CD14-positive monocyte (primary cell): ENCODE results near the gene OR10P1. TPM values are rescaled to one million over a fixed set of nuclear protein-coding genes. Genes with fewer than 3 reads are reported as not detected.
A peak's percentile ranks its signal among the peaks of the same experiment; 100 is the strongest.

Experiments
- DNase-seq, 3 donors: peaks; one replicate each; pipeline ENCODE4 v3.0.0-alpha.2; 2011 to 2022
- H2AFZ ChIP-seq: 2 replicates; pipeline ENCODE4 v1.6.0; 2012; ENCODE audit warnings: mild to moderate bottlenecking, low read depth, low read length, inconsistent platforms; ENCODE audit not compliant: insufficient read depth, poor library complexity, severe bottlenecking
- H3K27ac ChIP-seq, 2 donors: 1 replicate in 1 of 2; 2 replicates in 1 of 2; pipeline ENCODE4 v1.5.1; 2012 to 2013; ENCODE audit warnings: low read length in 2 of 2, control low read depth in 1 of 2, inconsistent platforms in 1 of 2, low read depth in 1 of 2, mild to moderate bottlenecking in 1 of 2
- H3K27me3 ChIP-seq, 2 donors: one replicate each; pipeline versions ENCODE4 v1.6.0 to v1.6.1; 2011 to 2013; ENCODE audit warnings: low read length in 2 of 2; ENCODE audit not compliant: control insufficient read depth in 2 of 2, insufficient read depth in 2 of 2
- H3K36me3 ChIP-seq, 2 donors: replicated peaks in 1 of 2; 1 replicate in 1 of 2; 2 replicates in 1 of 2; pipeline versions ENCODE4 v1.5.1 to v1.6.1; 2012 to 2013; ENCODE audit warnings: low read length in 2 of 2, control low read depth in 1 of 2, inconsistent platforms in 1 of 2, mild to moderate bottlenecking in 1 of 2; ENCODE audit not compliant: insufficient read depth in 2 of 2, control insufficient read depth in 1 of 2
- H3K4me1 ChIP-seq, 2 donors: 1 replicate in 1 of 2; 2 replicates in 1 of 2; pipeline versions ENCODE4 v1.5.1 to v1.6.1; 2012 to 2013; ENCODE audit warnings: low read length in 2 of 2, control low read depth in 1 of 2, inconsistent platforms in 1 of 2, mild to moderate bottlenecking in 1 of 2, moderate library complexity in 1 of 2; ENCODE audit not compliant: insufficient read depth in 2 of 2, control insufficient read depth in 1 of 2
- H3K4me2 ChIP-seq: replicated peaks from 2 replicates; pipeline ENCODE3; 2012; ENCODE audit warnings: low read length, moderate library complexity, mild to moderate bottlenecking; ENCODE audit not compliant: poor library complexity, severe bottlenecking; ENCODE audit errors: extremely low read depth
- H3K4me3 ChIP-seq, 3 experiments: fragments of 200-600 bp in 1 of 3; sonication (generic) in 1 of 3; replicated peaks in 1 of 3; 1 replicate in 2 of 3; 2 replicates in 1 of 3; pipeline ENCODE4 v1.5.1; 2011 to 2013; ENCODE audit warnings: low read length in 3 of 3, mild to moderate bottlenecking in 3 of 3, control low read depth in 2 of 3, low read depth in 2 of 3, inconsistent platforms in 1 of 3, moderate library complexity in 1 of 3
- H3K79me2 ChIP-seq: 2 replicates; pipeline ENCODE4 v1.6.0; 2012; ENCODE audit warnings: mild to moderate bottlenecking, control low read depth, inconsistent platforms, low read length, moderate library complexity; ENCODE audit not compliant: insufficient read depth
- H3K9ac ChIP-seq: 2 replicates; pipeline ENCODE4 v1.6.0; 2017; ENCODE audit warnings: low read length, mild to moderate bottlenecking; ENCODE audit not compliant: insufficient read depth, poor library complexity, severe bottlenecking
- H3K9me3 ChIP-seq, 2 donors: replicated peaks in 1 of 2; 1 replicate in 1 of 2; 2 replicates in 1 of 2; pipeline versions ENCODE4 v1.5.1 to v1.6.1; 2012 to 2013; ENCODE audit warnings: low read length in 2 of 2, control low read depth in 1 of 2; ENCODE audit not compliant: control insufficient read depth in 1 of 2, insufficient read depth in 1 of 2
- H4K20me1 ChIP-seq: 2 replicates; pipeline ENCODE4 v1.6.0; 2012; ENCODE audit warnings: mild to moderate bottlenecking, low read length, control low read depth, moderate library complexity; ENCODE audit not compliant: insufficient read depth
- H3K27ac Mint-ChIP-seq, 7 donors: one replicate each; pipeline ENCODE4 v1.8.0; 2020; ENCODE audit warnings: mild to moderate bottlenecking in 7 of 7, mixed read lengths in 7 of 7, moderate library complexity in 6 of 7, inconsistent platforms in 2 of 7
- H3K27me3 Mint-ChIP-seq, 3 donors: one replicate each; pipeline ENCODE4 v1.8.0; 2021 to 2022; ENCODE audit warnings: low read depth in 3 of 3, mild to moderate bottlenecking in 3 of 3, mixed read lengths in 3 of 3, moderate library complexity in 3 of 3, inconsistent platforms in 1 of 3
- H3K36me3 Mint-ChIP-seq, 2 donors: one replicate each; pipeline ENCODE4 v1.8.0; 2020; ENCODE audit warnings: mixed read lengths in 2 of 2, inconsistent platforms in 1 of 2, mild to moderate bottlenecking in 1 of 2
- H3K4me1 Mint-ChIP-seq: one replicate; pipeline ENCODE4 v1.8.0; 2020; ENCODE audit warnings: mild to moderate bottlenecking, mixed read lengths
- H3K4me3 Mint-ChIP-seq, 2 donors: one replicate each; pipeline ENCODE4 v1.8.0; 2020; ENCODE audit warnings: mild to moderate bottlenecking in 2 of 2, mixed read lengths in 2 of 2, moderate library complexity in 1 of 2
- H3K9me3 Mint-ChIP-seq, 7 donors: one replicate each; pipeline ENCODE4 v1.8.0; 2020 to 2022; ENCODE audit warnings: mixed read lengths in 7 of 7, mild to moderate bottlenecking in 6 of 7, moderate library complexity in 6 of 7, inconsistent platforms in 2 of 7
- CTCF ChIP-seq: fragments of 200-600 bp; IDR thresholded peaks from one replicate; pipeline ENCODE4 v1.8.0; 2022; ENCODE audit warnings: antibody characterized with exemption, mild to moderate bottlenecking
- WGBS: methylation state at CpG from one replicate; pipeline ENCODE4 v1.1.5; 2013; ENCODE audit warnings: missing lambda C conversion rate; ENCODE audit not compliant: insufficient coverage; 5-methylcytosine and 5-hydroxymethylcytosine counted together
- intact Hi-C, 2 donors: fragments of 100-400 bp; cut with micrococcal nuclease; formaldehyde crosslinking; loops; one replicate each; pipeline versions ENCODE4 v1.15.0 to v1.15.1; 2023
- polyA plus RNA-seq, 3 donors: library from polyadenylated mRNA; depleted of rRNA in 1 of 3; unstranded in 2 of 3; stranded (reverse) in 1 of 3; fragments of 300-500 nt in 2 of 3; fragments of >200 nt in 1 of 3; fragmentation: Illumina TruSeq in 2 of 3; gene quantifications; 1 replicate in 2 of 3; 2 replicates in 1 of 3; pipeline ENCODE4 v1.2.3, GENCODE V29; 2012 to 2021

OR10P1 gene
- polyA plus RNA-seq, 3 donors = not detected

GRCh38 chr12:55681142-55682077, 44.7 kb downstream of the OR10P1 start:
- Mint-ChIP-seq H3K27me3 (peaks cover 4 to 7% (median 4%) of the 10 kb centered on the region in 3 donors), H3K4me1 (peaks cover 38% of the 10 kb centered on the region), H3K9me3 (no peaks in the 10 kb centered on the region), H3K36me3 (peaks cover 0 to 5% of the 10 kb centered on the region in 2 donors), H3K4me3 (peak overlapping the region; percentile 72 to 93), H3K27ac (peak overlapping the region in 4 of 7 donors; percentile 26 to 85 (median 72))
- intact Hi-C loops = loop anchor here in 1 of 2 donors (5.0 kb wide), 1 partner anchor 36 kb away; the partner anchor contains the start of gene BLOC1S1
- Histone ChIP-seq H3K27me3 (no peaks in the 10 kb centered on the region), H3K9me3 (no peaks in the 10 kb centered on the region), H3K9ac (peak overlapping the region; percentile 17), H3K4me2 (peak overlapping the region; percentile 67), H3K4me1 (peaks cover 28 to 36% of the 10 kb centered on the region in 2 donors), H3K27ac (no peak overlapping the region), H3K79me2 (no peaks in the 10 kb centered on the region), H2AFZ (peak overlapping the region; percentile 79), H3K4me3 (peak overlapping the region; percentile 1 to 60 (median 31)), H3K36me3 (no peaks in the 10 kb centered on the region), H4K20me1 (no peaks in the 10 kb centered on the region)
- peak; percentile 36 for TF ChIP-seq CTCF
- WGBS = 15% methylated on average over 12 of the region's 17 CpGs
- DNase-seq = peak; percentile 17 to 47 (median 34)

- H3K27me3 Mint-ChIP-seq = peaks cover 4 to 7% (median 6%) of the 10 kb centered on the region in 3 donors
- H3K9ac ChIP-seq = peak overlapping the region; percentile 17
- no peaks in the 10 kb centered on the region for H3K79me2 ChIP-seq
- no peak for TF ChIP-seq CTCF
- H3K27me3 ChIP-seq = no peaks in the 10 kb centered on the region
- H3K4me1 Mint-ChIP-seq = peaks cover 32% of the 10 kb centered on the region
- H2AFZ ChIP-seq = peak overlapping the region; percentile 79
- H3K4me3 Mint-ChIP-seq = peak overlapping the region; percentile 72 to 93
- peak overlapping the region; percentile 1 to 60 (median 31) for H3K4me3 ChIP-seq
- no peaks in the 10 kb centered on the region for H3K9me3 ChIP-seq
- peaks cover 20 to 27% of the 10 kb centered on the region in 2 donors for H3K4me1 ChIP-seq
- H3K36me3 ChIP-seq = no peaks in the 10 kb centered on the region
- H3K4me2 ChIP-seq = peak overlapping the region; percentile 67
- peak overlapping the region in 2 of 7 donors; percentile 37 to 72 for H3K27ac Mint-ChIP-seq
- no peak overlapping the region for H3K27ac ChIP-seq
- H3K36me3 Mint-ChIP-seq = peaks cover 0 to 5% of the 10 kb centered on the region in 2 donors
- 75% methylated on average over 3 of the region's 13 CpGs for WGBS
- intact Hi-C loops = loop anchor here in 1 of 2 donors (5.0 kb wide), 1 partner anchor 35 kb away; the partner anchor contains the start of gene BLOC1S1
- H4K20me1 ChIP-seq = no peaks in the 10 kb centered on the region
- DNase-seq = no peak
- H3K9me3 Mint-ChIP-seq = no peaks in the 10 kb centered on the region
Measured at GRCh38 chr12:55682087-55682796, 45.5 kb downstream of the OR10P1 start.
